Measurements from ENCODE around the gene RPL27A. TPM values are rescaled to one million over a fixed set of nuclear protein-coding genes. Genes with fewer than 3 reads are reported as not detected.

The RPL27A gene
- total RNA-seq, 4 donors from 2014 or later = 913 to 2,100 (median 1,383) TPM

GRCh38 chr11:8728563-8728962 lies 46.0 kb downstream of the RPL27A start:
- intact Hi-C loops (cut with DNase I; ENCODE audit: low total_unique reads) = no loop called here
- DNase-seq (ENCODE audit: low spot score in 2 of 2) = no peak
- no peak overlapping the region for H3K4me3 ChIP-seq (ENCODE audit: low read depth, poor library complexity, severe bottlenecking)
- WGBS, 2 donors = 61 to 66% methylated on average over 4 of the region's 4 CpGs
- no peak for TF ChIP-seq POLR2A (IDR thresholded peaks at IDR 0.05)
- TF ChIP-seq CTCF (IDR thresholded peaks at IDR 0.05) = no peak

GRCh38 chr11:8729067-8729466 lies 46.5 kb downstream of the RPL27A start:
- WGBS, 2 donors = 90 to 92% methylated on average over 6 of the region's 6 CpGs
- no peak for TF ChIP-seq POLR2A (IDR thresholded peaks at IDR 0.05)
- TF ChIP-seq CTCF (IDR thresholded peaks at IDR 0.05) = no peak
- no peak for DNase-seq (ENCODE audit: low spot score in 2 of 2)
- intact Hi-C loops (cut with DNase I; ENCODE audit: low total_unique reads) = no loop called here
- H3K4me3 ChIP-seq (ENCODE audit: low read depth, poor library complexity, severe bottlenecking) = no peak overlapping the region

GRCh38 chr11:8729837-8730696 lies 47.5 kb downstream of the RPL27A start:
- 92 to 93% methylated on average over 38 of the region's 38 CpGs for WGBS, 2 donors
- intact Hi-C loops (cut with DNase I; ENCODE audit: low total_unique reads) = no loop called here
- TF ChIP-seq POLR2A (IDR thresholded peaks at IDR 0.05) (no peak), CTCF (IDR thresholded peaks at IDR 0.05) (no peak)
- DNase-seq (ENCODE audit: low spot score in 2 of 2) = no peak
- H3K4me3 ChIP-seq (ENCODE audit: low read depth, poor library complexity, severe bottlenecking) = no peak overlapping the region

GRCh38 chr11:8730697-8731020 lies 48.1 kb downstream of the RPL27A start:
- no peak for DNase-seq (ENCODE audit: low spot score in 2 of 2)
- 94 to 95% methylated on average over 16 to 23 of the region's 23 CpGs for WGBS, 2 donors
- no peak overlapping the region for H3K4me3 ChIP-seq (ENCODE audit: low read depth, poor library complexity, severe bottlenecking)
- TF ChIP-seq CTCF (IDR thresholded peaks at IDR 0.05) (no peak), POLR2A (IDR thresholded peaks at IDR 0.05) (no peak)
- intact Hi-C loops (cut with DNase I; ENCODE audit: low total_unique reads) = no loop called here

GRCh38 chr11:8731647-8732323 lies 49.2 kb downstream of the RPL27A start:
- TF ChIP-seq CTCF (IDR thresholded peaks at IDR 0.05) (no peak), POLR2A (IDR thresholded peaks at IDR 0.05) (no peak)
- WGBS, 2 donors = 74 to 82% methylated on average over 3 of the region's 3 CpGs
- no peak for DNase-seq (ENCODE audit: low spot score in 2 of 2)
- H3K4me3 ChIP-seq (ENCODE audit: low read depth, poor library complexity, severe bottlenecking) = no peak overlapping the region
- intact Hi-C loops (cut with DNase I; ENCODE audit: low total_unique reads) = no loop called here

Data from lower leg skin (tissue), 4 donors.